GM04504 (cell line): ENCODE data around the gene FAM219A.
"Not testable (repeated sequence)": the region's sequence is repeated elsewhere in the genome, so short reads cannot be mapped to it uniquely, and the experiment has no call there.

ENCODE experiments used
- DNase-seq: peaks from one replicate; pipeline ENCODE4 v3.0.0-alpha.2; 2012; ENCODE audit warnings: low read depth

Gene FAM219A

DNA sequence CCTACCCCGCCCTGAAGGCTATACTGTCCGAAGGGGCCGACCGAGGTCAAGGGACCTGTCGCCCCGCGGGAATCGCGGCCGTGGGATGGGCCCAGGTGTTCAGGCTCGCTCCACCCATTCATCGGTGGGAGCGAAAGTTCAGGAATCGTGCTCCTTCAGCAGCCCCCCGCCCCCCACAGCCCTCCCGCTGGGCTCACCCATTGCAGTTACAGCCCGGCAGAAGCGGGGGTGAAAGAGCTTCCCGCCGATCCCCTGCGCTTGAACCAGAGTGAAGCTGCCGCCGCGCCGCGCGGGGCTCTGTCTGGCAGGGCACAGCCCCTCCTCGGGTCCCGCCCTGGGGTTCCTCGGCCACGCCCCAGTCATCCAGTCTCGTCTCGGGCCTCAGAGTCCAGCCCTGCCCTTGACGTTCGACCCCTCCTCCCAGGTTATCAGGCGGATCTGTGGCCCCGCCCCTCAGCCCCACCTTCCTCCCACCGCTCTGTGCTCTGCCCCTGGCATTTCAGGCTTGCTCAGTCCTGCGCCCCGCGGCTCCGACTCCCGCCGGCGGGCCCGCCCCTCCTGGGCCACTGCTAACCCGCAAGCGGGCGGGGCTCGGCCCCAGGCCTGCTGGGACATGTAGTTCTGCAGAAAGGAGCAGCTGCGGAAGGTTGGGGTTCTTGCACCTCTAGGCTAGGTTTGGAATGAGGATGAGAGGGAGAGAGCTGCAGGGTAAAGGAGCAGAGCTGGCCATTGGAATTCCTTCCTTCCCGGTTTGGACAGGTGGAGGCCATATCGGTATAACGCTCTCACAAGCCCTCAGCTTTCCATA lies 81.6 kb downstream of the FAM219A start, which contains the start of gene MYORG:
MYORG (minus strand) TSS at position 303 of the 808 bp plus-strand sequence. CDS start 3,955 bp downstream, outside the sequence.
- DNase-seq, result peak; percentile 60

GRCh38 chr9:34375901-34376595 lies 82.3 kb downstream of the FAM219A start:
- DNase-seq, result no peak

DNA sequence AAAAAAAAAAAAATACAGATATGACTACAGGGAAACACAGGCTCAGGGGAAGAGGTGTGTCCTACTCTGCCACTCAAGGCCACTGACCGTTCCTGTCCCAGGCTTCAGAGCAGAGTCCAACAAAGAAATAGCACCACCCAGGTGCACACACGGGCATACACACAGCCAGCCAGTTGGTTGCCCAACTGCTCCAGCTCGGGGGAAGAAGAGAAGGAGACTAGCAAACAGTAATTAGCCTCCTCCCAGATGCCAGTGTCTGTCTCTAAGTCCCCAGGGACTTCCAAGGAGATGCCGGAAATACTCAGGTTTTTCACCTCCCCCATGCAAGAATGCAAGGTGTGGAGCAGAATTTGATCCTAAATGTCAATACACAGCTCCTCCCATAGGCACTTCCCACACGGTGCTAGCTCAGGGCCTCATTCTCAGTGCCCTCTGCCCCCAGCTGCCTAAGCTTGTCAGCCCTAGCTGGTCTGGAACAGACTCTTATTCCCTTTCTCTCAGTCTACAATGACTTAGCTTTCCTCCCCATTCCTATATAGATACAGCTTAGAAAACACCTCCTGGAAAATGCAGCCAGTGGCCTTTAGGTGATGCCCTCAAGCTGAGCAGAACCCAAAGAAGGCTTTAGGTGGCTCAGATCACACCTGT lies 83.3 kb downstream of the FAM219A start:
- DNase-seq, result no peak

DNA sequence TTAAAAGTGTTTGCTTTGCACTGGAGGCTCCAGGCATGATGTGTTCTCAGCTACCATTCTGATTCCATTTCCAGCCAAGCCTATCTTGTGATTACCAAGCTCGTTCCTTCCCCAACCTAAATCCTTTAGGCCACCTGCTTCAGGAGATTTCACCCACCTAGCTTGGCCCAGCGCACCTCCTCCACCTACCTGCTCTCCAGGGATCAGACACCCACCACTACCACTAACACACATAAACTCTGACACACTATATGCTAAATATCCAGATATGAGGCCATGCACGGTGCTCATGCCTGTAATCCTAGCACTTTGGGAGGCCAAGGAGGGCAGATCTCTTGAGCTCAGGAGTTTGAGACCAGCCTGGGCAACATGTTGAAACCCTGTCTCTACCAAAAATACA lies 84.0 kb downstream of the FAM219A start:
- no peak for DNase-seq

- DNase-seq, result no peak
Measured at GRCh38 chr9:34373749-34374148, 84.6 kb downstream of the FAM219A start.

DNA sequence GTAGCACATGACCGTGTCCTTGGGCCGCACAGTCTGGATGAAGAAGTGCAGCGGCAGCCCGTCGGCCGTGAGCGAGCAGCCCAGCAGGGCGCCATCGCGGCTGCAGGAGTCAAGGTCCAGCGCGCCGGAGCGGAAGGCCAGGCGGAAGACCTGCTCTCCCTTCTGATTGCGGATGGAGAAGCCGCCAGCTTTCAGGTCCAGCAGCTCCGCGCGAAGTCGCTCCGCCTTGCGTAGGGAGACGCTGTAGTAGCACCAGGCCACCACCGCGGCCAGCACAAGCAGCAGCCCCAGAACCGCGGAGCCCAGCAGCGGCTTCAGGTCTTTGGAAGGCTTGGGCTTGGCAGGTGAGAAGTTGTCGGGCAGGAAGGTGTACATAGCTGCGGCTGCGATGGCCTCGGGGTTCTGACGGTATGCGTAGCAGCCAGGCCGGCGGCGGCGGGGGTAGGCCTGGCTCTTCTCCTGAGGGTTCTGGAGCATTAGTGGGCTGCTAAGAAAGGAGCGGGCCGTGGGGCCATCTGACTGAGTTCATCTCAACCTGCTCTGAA lies 85.8 kb downstream of the FAM219A start:
- DNase-seq, result no peak

GRCh38 chr9:34371886-34372466 lies 86.4 kb downstream of the FAM219A start:
- no peak for DNase-seq

GRCh38 chr9:34370970-34371880 lies 87.1 kb downstream of the FAM219A start:
- DNase-seq, result no peak

GRCh38 chr9:34370335-34370969 lies 87.9 kb downstream of the FAM219A start:
- DNase-seq, result no peak

DNA sequence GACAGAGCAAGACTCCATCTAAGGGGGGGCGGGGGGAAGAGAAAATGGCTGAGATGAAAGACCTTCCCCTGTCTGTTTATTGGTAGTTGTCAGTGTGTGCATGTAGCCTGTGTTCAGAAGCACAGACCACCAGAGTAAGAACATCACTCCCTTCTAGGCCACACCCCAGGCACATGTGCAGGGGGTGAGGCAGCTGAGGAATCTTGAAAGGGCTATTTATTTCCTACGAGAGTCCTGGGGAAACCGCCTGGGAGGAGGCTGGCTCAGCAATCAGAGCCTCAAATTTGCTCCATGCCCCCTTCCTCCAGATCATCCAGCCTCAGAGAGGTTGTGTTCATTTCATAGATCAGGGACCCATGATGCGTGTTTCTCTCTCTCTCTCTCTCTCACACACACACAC lies 88.7 kb downstream of the FAM219A start:
- no peak for DNase-seq

- DNase-seq, result not testable (repeated sequence)
Measured at GRCh38 chr9:34368796-34369195, 89.6 kb downstream of the FAM219A start.

DNA sequence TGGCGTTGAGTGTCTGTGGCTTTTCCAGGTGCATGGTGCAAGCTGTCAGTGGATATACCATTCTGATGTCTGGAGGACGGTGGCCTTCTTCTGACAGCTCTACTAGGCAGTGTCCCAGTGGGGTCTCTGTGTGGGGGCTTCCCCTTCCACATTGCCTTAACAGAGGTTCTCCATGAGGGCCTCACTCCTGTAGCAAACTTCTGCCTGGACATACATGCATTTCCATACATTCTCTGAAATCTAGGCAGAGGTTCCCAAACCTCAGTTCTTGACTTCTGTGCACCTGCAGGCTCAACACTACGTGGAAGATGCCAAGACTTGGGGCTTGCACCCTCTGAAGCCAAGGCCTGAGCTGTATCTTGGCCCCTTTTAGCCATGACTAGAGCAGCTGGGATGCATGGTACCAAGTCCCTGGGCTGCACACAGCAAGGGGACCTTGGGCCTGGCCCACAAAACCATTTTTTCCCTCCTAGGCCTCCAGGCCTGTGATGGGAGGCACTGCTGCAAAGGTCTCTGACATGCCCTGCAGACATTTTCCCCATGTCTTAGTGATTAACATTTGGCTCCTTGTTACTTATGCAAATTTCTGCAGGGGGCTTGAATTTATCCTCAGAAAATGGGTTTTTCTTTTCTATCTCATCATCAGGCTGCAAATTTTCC lies 90.5 kb downstream of the FAM219A start:
- DNase-seq, result not testable (repeated sequence)

- no peak for DNase-seq
Measured at GRCh38 chr9:34366365-34366764, 92.0 kb downstream of the FAM219A start.

- no peak for DNase-seq
Measured at GRCh38 chr9:34365282-34365681, 93.1 kb downstream of the FAM219A start.

DNA sequence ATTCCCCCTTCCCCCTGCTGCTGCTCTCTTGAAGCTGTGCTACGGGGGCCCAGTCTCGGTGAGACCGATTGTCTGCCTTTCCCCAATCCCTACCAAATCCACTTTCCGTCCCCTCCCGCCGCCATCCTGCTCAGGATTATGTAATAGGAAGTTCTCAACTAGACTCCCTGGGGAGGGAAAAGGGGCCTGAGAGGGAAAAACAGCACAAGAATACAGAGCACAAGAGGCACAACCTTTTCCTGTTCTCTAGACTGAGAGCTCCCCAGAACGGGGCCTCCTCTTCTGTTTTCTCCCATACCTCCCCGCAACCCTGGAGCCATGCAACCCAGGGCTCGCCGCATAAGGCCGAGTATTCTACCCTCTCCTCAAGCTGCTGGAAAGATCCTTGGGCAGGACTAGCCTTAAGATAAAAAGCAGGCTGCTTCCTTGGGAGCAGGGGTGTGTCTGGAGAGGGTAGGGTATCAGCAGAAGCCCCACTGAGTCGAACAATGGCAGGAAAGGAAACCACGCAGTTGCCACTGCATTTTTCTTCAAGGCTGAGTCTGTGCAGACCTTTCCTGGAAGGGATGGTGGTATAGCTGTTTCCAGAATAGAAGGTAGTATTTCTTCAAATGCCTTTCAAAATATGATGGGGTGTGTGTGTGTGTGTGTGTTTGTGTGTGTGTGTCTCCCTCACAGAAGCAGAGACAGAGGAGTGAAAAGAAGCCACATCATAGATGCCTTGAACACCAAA lies 94.6 kb downstream of the FAM219A start:
- DNase-seq, result no peak

- DNase-seq, result no peak
Measured at GRCh38 chr9:34362614-34363214, 95.7 kb downstream of the FAM219A start.

DNA sequence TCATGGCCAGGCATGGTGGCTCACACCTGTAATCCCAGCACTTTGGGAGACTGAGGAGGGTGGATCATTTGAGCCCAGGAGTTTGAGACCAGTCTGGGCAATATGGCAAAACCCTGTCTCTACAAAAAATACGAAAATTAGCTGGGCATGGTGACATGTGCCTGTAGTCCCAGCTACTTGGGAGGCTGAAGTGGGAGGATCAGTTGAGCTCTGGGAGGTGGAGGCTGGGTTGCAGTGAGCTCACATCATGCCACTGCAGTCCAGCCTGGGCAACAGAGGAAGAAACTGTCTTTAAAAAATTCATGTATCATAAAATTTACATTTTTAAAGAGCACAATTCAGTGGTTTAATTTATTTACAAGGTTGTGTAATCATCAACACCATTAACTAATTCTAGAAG lies 105.4 kb downstream of the FAM219A start:
- DNase-seq, result not testable (repeated sequence)

GRCh38 chr9:34352122-34352652 lies 106.2 kb downstream of the FAM219A start:
- DNase-seq, result not testable (repeated sequence)

DNA sequence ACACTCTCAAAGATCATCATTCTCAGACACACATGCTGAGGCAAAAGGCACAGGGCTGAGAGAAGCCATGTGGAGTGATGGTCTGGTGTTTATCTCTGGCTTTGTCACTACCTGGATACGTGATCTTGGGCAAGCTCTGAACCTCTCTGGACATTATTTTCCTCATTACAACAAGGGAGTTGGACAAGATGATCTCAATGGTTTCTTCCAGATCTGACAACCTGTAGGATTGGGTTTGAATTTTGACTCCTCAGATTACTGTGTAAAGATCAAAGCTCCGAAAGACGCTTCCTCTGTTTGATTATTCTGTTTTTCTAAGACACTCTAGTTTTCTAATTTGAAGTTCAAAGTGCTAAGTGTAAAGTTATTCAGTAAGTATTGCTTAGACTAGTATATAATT lies 109.0 kb downstream of the FAM219A start:
- no peak for DNase-seq
